ENCODE measurements around the gene GRAMD1B. TPM values are rescaled to one million over a fixed set of nuclear protein-coding genes. Genes with fewer than 3 reads are reported as not detected.

The GRAMD1B gene
- total RNA-seq, 1 experiment from 2014 or later = 1.2 TPM

- POLR2A ChIA-PET = no interaction called here
- H3K4me3 ChIP-seq (ENCODE audit: low read depth, low read length) = no peak overlapping the region
- Mint-ChIP-seq H3K36me3 (ENCODE audit: insufficient read depth, unreplicated experiment) (no peaks in the 10 kb centered on the region), H3K4me3 (ENCODE audit: unreplicated experiment) (no peak overlapping the region), H3K27ac (ENCODE audit: unreplicated experiment) (no peak overlapping the region), H3K4me1 (ENCODE audit: low read depth, unreplicated experiment) (no peaks in the 10 kb centered on the region), H3K27me3 (ENCODE audit: insufficient read depth, unreplicated experiment) (peaks cover 14% of the 10 kb centered on the region), H3K9me3 (ENCODE audit: unreplicated experiment) (no peaks in the 10 kb centered on the region)
- no peaks in the 10 kb centered on the region for H3K27me3 ChIP-seq (replicated peaks; ENCODE audit: control insufficient read depth, insufficient read depth, low read length)
- no peaks in the 10 kb centered on the region for H3K4me1 ChIP-seq
- intact Hi-C loops (cut with micrococcal nuclease; ENCODE audit: unreplicated experiment) = no loop called here
- CTCF ChIA-PET = no interaction called here
- no peaks in the 10 kb centered on the region for H3K9me3 ChIP-seq
- BruUV-seq (replicated peaks) = no TSS peak
- TF ChIP-seq CTCF (IDR thresholded peaks at IDR 0.05; ENCODE audit: insufficient read depth in 1 of 2, low read depth in 1 of 2, low read length in 1 of 2, severe bottlenecking in 1 of 2, unreplicated experiment in 1 of 2) = no peak
- H3K36me3 ChIP-seq (ENCODE audit: control insufficient read depth, insufficient read depth, low read length) = no peaks in the 10 kb centered on the region
- no peak for DNase-seq
Measured at GRCh38 chr11:123450623-123451022, 20.6 kb downstream of the GRAMD1B start.

- no TSS peak for BruUV-seq (replicated peaks)
- ChIA-PET POLR2A (no interaction called here), CTCF (no interaction called here)
- Histone ChIP-seq H3K36me3 (ENCODE audit: control insufficient read depth, insufficient read depth, low read length) (no peaks in the 10 kb centered on the region), H3K4me1 (no peaks in the 10 kb centered on the region), H3K27me3 (replicated peaks; ENCODE audit: control insufficient read depth, insufficient read depth, low read length) (no peaks in the 10 kb centered on the region), H3K9me3 (no peaks in the 10 kb centered on the region), H3K4me3 (ENCODE audit: low read depth, low read length) (no peak overlapping the region)
- intact Hi-C loops (cut with micrococcal nuclease; ENCODE audit: unreplicated experiment) = no loop called here
- H3K36me3 Mint-ChIP-seq (ENCODE audit: insufficient read depth, unreplicated experiment) = no peaks in the 10 kb centered on the region
- TF ChIP-seq CTCF (IDR thresholded peaks at IDR 0.05; ENCODE audit: insufficient read depth in 1 of 2, low read depth in 1 of 2, low read length in 1 of 2, severe bottlenecking in 1 of 2, unreplicated experiment in 1 of 2) = no peak
- H3K27ac Mint-ChIP-seq (ENCODE audit: unreplicated experiment) = no peak overlapping the region
- no peaks in the 10 kb centered on the region for H3K9me3 Mint-ChIP-seq (ENCODE audit: unreplicated experiment)
- no peaks in the 10 kb centered on the region for H3K4me1 Mint-ChIP-seq (ENCODE audit: low read depth, unreplicated experiment)
- DNase-seq = no peak
- H3K27me3 Mint-ChIP-seq (ENCODE audit: insufficient read depth, unreplicated experiment) = peaks cover 14% of the 10 kb centered on the region
- no peak overlapping the region for H3K4me3 Mint-ChIP-seq (ENCODE audit: unreplicated experiment)
Measured at GRCh38 chr11:123451183-123451781, 21.2 kb downstream of the GRAMD1B start.

GRCh38 chr11:123452794-123453193 lies 22.7 kb downstream of the GRAMD1B start:
- no peaks in the 10 kb centered on the region for H3K27me3 ChIP-seq (replicated peaks; ENCODE audit: control insufficient read depth, insufficient read depth, low read length)
- POLR2A ChIA-PET = no interaction called here
- CTCF ChIA-PET = no interaction called here
- no peak overlapping the region for H3K4me3 ChIP-seq (ENCODE audit: low read depth, low read length)
- Mint-ChIP-seq H3K27ac (ENCODE audit: unreplicated experiment) (no peak overlapping the region), H3K27me3 (ENCODE audit: insufficient read depth, unreplicated experiment) (peaks cover 14% of the 10 kb centered on the region), H3K36me3 (ENCODE audit: insufficient read depth, unreplicated experiment) (no peaks in the 10 kb centered on the region), H3K9me3 (ENCODE audit: unreplicated experiment) (no peaks in the 10 kb centered on the region), H3K4me1 (ENCODE audit: low read depth, unreplicated experiment) (no peaks in the 10 kb centered on the region), H3K4me3 (ENCODE audit: unreplicated experiment) (no peak overlapping the region)
- no peaks in the 10 kb centered on the region for H3K36me3 ChIP-seq (ENCODE audit: control insufficient read depth, insufficient read depth, low read length)
- DNase-seq = no peak
- intact Hi-C loops (cut with micrococcal nuclease; ENCODE audit: unreplicated experiment) = no loop called here
- no peaks in the 10 kb centered on the region for H3K9me3 ChIP-seq
- no peak for TF ChIP-seq CTCF (IDR thresholded peaks at IDR 0.05; ENCODE audit: insufficient read depth in 1 of 2, low read depth in 1 of 2, low read length in 1 of 2, severe bottlenecking in 1 of 2, unreplicated experiment in 1 of 2)
- BruUV-seq (replicated peaks) = no TSS peak
- no peaks in the 10 kb centered on the region for H3K4me1 ChIP-seq

Measured in Caco-2 (cell line).